Liver (tissue), 9 donors: Measurements from ENCODE around the gene CLGN. TPM values are rescaled to one million over a fixed set of nuclear protein-coding genes. Genes with fewer than 3 reads are reported as not detected.

Experiments used
- DNase-seq: peaks from one replicate; pipeline ENCODE4 v3.0.0-alpha.2; 2017; ENCODE audit warnings: low spot score
- H3K27ac ChIP-seq, 2 donors: one replicate each; pipeline ENCODE4 v1.7.0; 2013; ENCODE audit warnings: inconsistent platforms in 2 of 2, low read length in 2 of 2, control low read depth in 1 of 2, low read depth in 1 of 2, mild to moderate bottlenecking in 1 of 2
- H3K27me3 ChIP-seq, 4 donors: one replicate each; pipeline versions ENCODE4 v1.6.1 to v1.7.0; 2013; ENCODE audit warnings: low read length in 3 of 4, inconsistent platforms in 1 of 4, mild to moderate bottlenecking in 1 of 4, moderate library complexity in 1 of 4; ENCODE audit not compliant: control insufficient read depth in 4 of 4, insufficient read depth in 4 of 4
- H3K36me3 ChIP-seq, 4 donors: one replicate each; pipeline versions ENCODE4 v1.6.1 to v1.7.0; 2013; ENCODE audit warnings: low read length in 3 of 4, mild to moderate bottlenecking in 3 of 4, low read depth in 1 of 4, moderate library complexity in 1 of 4; ENCODE audit not compliant: control insufficient read depth in 4 of 4, insufficient read depth in 3 of 4
- H3K4me1 ChIP-seq, 4 donors: one replicate each; pipeline versions ENCODE4 v1.6.1 to v1.7.0; 2013; ENCODE audit warnings: low read length in 3 of 4, mild to moderate bottlenecking in 3 of 4, moderate library complexity in 1 of 4; ENCODE audit not compliant: control insufficient read depth in 4 of 4, insufficient read depth in 4 of 4
- H3K4me3 ChIP-seq, 3 donors: one replicate each; pipeline versions ENCODE4 v1.6.1 to v1.7.0; 2013; ENCODE audit warnings: low read length in 3 of 3, control low read depth in 1 of 3, low read depth in 1 of 3, mild to moderate bottlenecking in 1 of 3
- H3K9ac ChIP-seq, 2 donors: one replicate each; pipeline ENCODE4 v1.7.0; 2013; ENCODE audit warnings: low read length in 2 of 2, mild to moderate bottlenecking in 2 of 2, moderate library complexity in 2 of 2, control low read depth in 1 of 2, low read depth in 1 of 2
- H3K9me3 ChIP-seq, 4 donors: one replicate each; pipeline versions ENCODE4 v1.6.1 to v1.7.0; 2013; ENCODE audit warnings: low read length in 3 of 4; ENCODE audit not compliant: control insufficient read depth in 4 of 4
- EGR1 ChIP-seq, 2 donors: IDR thresholded peaks; 2 replicates each; pipeline ENCODE4 v1.6.1; 2016 to 2018; ENCODE audit warnings: antibody characterized with exemption in 2 of 2, low read depth in 2 of 2
- FOXA2 ChIP-seq: IDR thresholded peaks from 2 replicates; pipeline ENCODE4 v1.6.1; 2016; ENCODE audit warnings: antibody characterized with exemption
- HNF4G ChIP-seq: IDR thresholded peaks from 2 replicates; pipeline ENCODE4 v1.6.1; 2016; ENCODE audit warnings: antibody characterized with exemption
- NR2F2 ChIP-seq: IDR thresholded peaks from 2 replicates; pipeline ENCODE4 v1.6.1; 2016; ENCODE audit warnings: antibody characterized with exemption
- RAD21 ChIP-seq, 2 donors: IDR thresholded peaks; 2 replicates each; pipeline ENCODE4 v1.6.1; 2016; ENCODE audit warnings: antibody characterized with exemption in 2 of 2, mild to moderate bottlenecking in 2 of 2
- RXRA ChIP-seq, 2 donors: IDR thresholded peaks; 2 replicates each; pipeline ENCODE4 v1.6.1; 2017 to 2018; ENCODE audit warnings: antibody characterized with exemption in 2 of 2, mild to moderate bottlenecking in 1 of 2
- SP1 ChIP-seq: IDR thresholded peaks from 2 replicates; pipeline ENCODE4 v1.6.1; 2018; ENCODE audit warnings: antibody characterized with exemption, mild to moderate bottlenecking
- TAF1 ChIP-seq: conservative IDR thresholded peaks from 2 replicates; pipeline ENCODE4 v1.6.1; 2016; ENCODE audit warnings: antibody characterized with exemption, mild to moderate bottlenecking
- whole genome bisulfite sequencing: extraction: QIAGEN DNeasy Blood & Tissue Kit; methylation state at CpG from one replicate; pipeline ENCODE4 v1.1.7; 2013; 5-methylcytosine and 5-hydroxymethylcytosine counted together
- polyA plus RNA-seq, 2 donors: library from polyadenylated mRNA; stranded (reverse) in 1 of 2; unstranded in 1 of 2; fragments of 200-250 nt in 1 of 2; fragments of >200 nt in 1 of 2; fragmentation: Nextera tagmentation in 1 of 2; extraction: Ambion mirVana in 1 of 2; gene quantifications; one replicate each; pipeline versions ENCODE4 v1.2.1 to v1.2.3, GENCODE V29; 2013 to 2015
- total RNA-seq, 2 donors: library from RNA; depleted of rRNA; stranded (reverse); fragments of >200 nt; gene quantifications; one replicate each; pipeline ENCODE4 v1.2.3, GENCODE V29; 2014
- TF ChIP-seq, protein P1 (sequence below): fragments of 150-350 bp; IDR thresholded peaks from 2 replicates; pipeline ENCODE4 v1.5.1; 2017; ENCODE audit warnings: improper control_type of control experiment, low read depth, low read length; ENCODE audit not compliant: missing input control
- TF ChIP-seq, protein P2 (sequence below): IDR thresholded peaks from 2 replicates; pipeline ENCODE4 v1.6.1; 2016; ENCODE audit warnings: antibody characterized with exemption
- TF ChIP-seq, protein P3 (sequence below): IDR thresholded peaks from 2 replicates; pipeline ENCODE4 v1.6.1; 2016; ENCODE audit warnings: antibody characterized with exemption
- TF ChIP-seq, protein P4 (sequence below): IDR thresholded peaks from 2 replicates; pipeline ENCODE4 v1.6.1; 2016; ENCODE audit warnings: antibody characterized with exemption, mild to moderate bottlenecking
- donor health status: healthy.
- donor health status: healthy.
- donor health status: healthy.
- donor health status: healthy.
- donor health status: healthy.

CLGN gene, protein sequence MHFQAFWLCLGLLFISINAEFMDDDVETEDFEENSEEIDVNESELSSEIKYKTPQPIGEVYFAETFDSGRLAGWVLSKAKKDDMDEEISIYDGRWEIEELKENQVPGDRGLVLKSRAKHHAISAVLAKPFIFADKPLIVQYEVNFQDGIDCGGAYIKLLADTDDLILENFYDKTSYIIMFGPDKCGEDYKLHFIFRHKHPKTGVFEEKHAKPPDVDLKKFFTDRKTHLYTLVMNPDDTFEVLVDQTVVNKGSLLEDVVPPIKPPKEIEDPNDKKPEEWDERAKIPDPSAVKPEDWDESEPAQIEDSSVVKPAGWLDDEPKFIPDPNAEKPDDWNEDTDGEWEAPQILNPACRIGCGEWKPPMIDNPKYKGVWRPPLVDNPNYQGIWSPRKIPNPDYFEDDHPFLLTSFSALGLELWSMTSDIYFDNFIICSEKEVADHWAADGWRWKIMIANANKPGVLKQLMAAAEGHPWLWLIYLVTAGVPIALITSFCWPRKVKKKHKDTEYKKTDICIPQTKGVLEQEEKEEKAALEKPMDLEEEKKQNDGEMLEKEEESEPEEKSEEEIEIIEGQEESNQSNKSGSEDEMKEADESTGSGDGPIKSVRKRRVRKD
- 1 to 10 TPM; 3.7 to 8.2 TPM for total RNA-seq
- 1 to 10 TPM; 1.0 to 6.4 TPM for polyA plus RNA-seq

DNA sequence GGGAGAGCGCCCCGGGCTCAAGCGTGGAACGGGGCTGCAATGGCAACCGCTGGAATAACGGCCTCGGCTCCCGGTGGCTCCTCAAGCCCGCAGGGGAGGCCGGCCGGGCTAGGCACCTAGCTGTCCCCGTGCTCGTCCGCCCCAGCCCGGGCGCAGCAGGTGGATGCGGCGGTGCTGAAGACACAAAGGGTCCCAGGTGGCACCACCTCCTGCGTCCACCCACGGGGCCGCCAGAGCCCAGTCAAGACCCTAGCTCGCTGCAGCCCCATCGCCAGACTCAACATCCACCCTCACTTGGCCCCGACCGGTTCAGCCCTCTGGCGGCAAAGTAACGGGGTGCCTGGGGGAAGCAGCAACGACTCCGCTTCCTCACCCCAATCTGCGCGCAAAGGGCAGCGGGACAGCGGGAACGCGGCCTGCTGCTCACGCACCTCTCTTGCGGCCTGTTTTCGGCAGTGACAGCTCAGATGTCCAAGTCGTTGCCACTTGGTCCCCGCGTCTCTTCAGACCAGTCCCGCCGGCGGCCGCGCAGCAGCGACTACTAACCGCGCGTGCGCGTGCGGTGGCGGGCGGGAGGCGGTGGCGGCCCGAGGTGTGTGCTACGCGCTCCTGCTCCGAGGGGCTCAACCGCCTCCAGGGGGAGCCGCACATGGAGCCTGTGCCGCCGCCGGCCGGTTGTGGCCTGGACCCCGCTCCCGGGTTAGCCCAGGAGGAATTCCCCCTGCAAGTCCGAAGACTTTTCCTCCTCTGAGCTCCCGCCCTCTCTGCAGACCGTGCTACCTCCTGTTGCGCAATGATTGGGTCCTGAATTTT lies at the start of gene CLGN:
Gene CLGN, minus strand, starts transcription at position 543 of the 813 bp plus-strand sequence. CDS start 14,570 bp downstream, outside the sequence.
- peak within 1 kb of the TSS in 1 of 2 donors; percentile 40 for H3K27ac ChIP-seq
- peak; percentile 81 for DNase-seq
- no peaks in the 10 kb centered on the region for H3K27me3 ChIP-seq
- H3K4me3 ChIP-seq = peak within 1 kb of the TSS; percentile 56 to 77 (median 68)
- H3K4me1 ChIP-seq = peaks cover 0 to 17% (median 11%) of the 10 kb centered on the region in 4 donors
- H3K9me3 ChIP-seq = no peaks in the 10 kb centered on the region
- peak within 1 kb of the TSS in 1 of 2 donors; percentile 9 for H3K9ac ChIP-seq
- under 1% methylated on average over 73 of the region's 73 CpGs for WGBS
- TF ChIP-seq, protein P1, sequence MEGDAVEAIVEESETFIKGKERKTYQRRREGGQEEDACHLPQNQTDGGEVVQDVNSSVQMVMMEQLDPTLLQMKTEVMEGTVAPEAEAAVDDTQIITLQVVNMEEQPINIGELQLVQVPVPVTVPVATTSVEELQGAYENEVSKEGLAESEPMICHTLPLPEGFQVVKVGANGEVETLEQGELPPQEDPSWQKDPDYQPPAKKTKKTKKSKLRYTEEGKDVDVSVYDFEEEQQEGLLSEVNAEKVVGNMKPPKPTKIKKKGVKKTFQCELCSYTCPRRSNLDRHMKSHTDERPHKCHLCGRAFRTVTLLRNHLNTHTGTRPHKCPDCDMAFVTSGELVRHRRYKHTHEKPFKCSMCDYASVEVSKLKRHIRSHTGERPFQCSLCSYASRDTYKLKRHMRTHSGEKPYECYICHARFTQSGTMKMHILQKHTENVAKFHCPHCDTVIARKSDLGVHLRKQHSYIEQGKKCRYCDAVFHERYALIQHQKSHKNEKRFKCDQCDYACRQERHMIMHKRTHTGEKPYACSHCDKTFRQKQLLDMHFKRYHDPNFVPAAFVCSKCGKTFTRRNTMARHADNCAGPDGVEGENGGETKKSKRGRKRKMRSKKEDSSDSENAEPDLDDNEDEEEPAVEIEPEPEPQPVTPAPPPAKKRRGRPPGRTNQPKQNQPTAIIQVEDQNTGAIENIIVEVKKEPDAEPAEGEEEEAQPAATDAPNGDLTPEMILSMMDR = peak; percentile 16
- TF ChIP-seq HNF4G (no peak), FOXA2 (no peak), NR2F2 (no peak), SP1 (no peak), RAD21 (IDR thresholded peaks at IDR 0.05) (no peak)
- no peaks in the 10 kb centered on the region for H3K36me3 ChIP-seq

DNA sequence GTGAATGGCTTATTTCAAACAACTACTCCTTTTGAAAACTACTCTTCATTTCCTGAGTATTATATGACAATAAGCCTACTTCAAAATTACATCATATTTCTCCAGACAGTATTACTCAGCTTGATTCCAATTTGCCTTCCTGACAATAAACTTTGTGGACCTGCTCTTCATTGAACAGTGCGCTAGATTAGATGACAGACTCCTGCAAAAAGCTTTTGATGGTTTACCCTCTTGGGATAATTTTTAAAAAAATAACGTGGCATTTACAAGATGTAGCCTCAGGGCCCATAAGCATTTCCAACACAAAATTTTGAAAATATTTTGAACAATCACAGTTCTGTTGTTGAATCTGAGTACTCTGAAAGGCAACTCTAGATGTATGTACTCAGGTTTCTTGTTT lies 44.7 kb upstream of the CLGN start:
- H3K36me3 ChIP-seq = no peaks in the 10 kb centered on the region
- peaks cover 0 to 3% (median 0%) of the 10 kb centered on the region in 4 donors for H3K27me3 ChIP-seq
- no peaks in the 10 kb centered on the region for H3K9me3 ChIP-seq
- H3K4me1 ChIP-seq = no peaks in the 10 kb centered on the region
- no peak overlapping the region for H3K9ac ChIP-seq
- WGBS = 72% methylated on average over 2 of the region's 2 CpGs
- no peak for DNase-seq
- no peak overlapping the region for H3K4me3 ChIP-seq
- TF ChIP-seq TAF1 (no peak), RAD21 (IDR thresholded peaks at IDR 0.05) (no peak), EGR1 (IDR thresholded peaks at IDR 0.05; ENCODE audit: low read depth in 2 of 2) (no peak), RXRA (IDR thresholded peaks at IDR 0.05) (no peak)
- TF ChIP-seq, protein P2, sequence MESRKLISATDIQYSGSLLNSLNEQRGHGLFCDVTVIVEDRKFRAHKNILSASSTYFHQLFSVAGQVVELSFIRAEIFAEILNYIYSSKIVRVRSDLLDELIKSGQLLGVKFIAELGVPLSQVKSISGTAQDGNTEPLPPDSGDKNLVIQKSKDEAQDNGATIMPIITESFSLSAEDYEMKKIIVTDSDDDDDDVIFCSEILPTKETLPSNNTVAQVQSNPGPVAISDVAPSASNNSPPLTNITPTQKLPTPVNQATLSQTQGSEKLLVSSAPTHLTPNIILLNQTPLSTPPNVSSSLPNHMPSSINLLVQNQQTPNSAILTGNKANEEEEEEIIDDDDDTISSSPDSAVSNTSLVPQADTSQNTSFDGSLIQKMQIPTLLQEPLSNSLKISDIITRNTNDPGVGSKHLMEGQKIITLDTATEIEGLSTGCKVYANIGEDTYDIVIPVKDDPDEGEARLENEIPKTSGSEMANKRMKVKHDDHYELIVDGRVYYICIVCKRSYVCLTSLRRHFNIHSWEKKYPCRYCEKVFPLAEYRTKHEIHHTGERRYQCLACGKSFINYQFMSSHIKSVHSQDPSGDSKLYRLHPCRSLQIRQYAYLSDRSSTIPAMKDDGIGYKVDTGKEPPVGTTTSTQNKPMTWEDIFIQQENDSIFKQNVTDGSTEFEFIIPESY = no peak
- TF ChIP-seq, protein P1 = no peak
- TF ChIP-seq, protein P3, sequence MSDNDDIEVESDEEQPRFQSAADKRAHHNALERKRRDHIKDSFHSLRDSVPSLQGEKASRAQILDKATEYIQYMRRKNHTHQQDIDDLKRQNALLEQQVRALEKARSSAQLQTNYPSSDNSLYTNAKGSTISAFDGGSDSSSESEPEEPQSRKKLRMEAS = no peak
- TF ChIP-seq, protein P4, sequence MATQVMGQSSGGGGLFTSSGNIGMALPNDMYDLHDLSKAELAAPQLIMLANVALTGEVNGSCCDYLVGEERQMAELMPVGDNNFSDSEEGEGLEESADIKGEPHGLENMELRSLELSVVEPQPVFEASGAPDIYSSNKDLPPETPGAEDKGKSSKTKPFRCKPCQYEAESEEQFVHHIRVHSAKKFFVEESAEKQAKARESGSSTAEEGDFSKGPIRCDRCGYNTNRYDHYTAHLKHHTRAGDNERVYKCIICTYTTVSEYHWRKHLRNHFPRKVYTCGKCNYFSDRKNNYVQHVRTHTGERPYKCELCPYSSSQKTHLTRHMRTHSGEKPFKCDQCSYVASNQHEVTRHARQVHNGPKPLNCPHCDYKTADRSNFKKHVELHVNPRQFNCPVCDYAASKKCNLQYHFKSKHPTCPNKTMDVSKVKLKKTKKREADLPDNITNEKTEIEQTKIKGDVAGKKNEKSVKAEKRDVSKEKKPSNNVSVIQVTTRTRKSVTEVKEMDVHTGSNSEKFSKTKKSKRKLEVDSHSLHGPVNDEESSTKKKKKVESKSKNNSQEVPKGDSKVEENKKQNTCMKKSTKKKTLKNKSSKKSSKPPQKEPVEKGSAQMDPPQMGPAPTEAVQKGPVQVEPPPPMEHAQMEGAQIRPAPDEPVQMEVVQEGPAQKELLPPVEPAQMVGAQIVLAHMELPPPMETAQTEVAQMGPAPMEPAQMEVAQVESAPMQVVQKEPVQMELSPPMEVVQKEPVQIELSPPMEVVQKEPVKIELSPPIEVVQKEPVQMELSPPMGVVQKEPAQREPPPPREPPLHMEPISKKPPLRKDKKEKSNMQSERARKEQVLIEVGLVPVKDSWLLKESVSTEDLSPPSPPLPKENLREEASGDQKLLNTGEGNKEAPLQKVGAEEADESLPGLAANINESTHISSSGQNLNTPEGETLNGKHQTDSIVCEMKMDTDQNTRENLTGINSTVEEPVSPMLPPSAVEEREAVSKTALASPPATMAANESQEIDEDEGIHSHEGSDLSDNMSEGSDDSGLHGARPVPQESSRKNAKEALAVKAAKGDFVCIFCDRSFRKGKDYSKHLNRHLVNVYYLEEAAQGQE = no peak
- no peak overlapping the region for H3K27ac ChIP-seq
